ENCODE data around the gene CTDSP2.

GRCh38 chr12:57823131-57823907, 23.2 kb downstream of the CTDSP2 start:
- TF ChIP-seq CTCF (IDR thresholded peaks at IDR 0.05) (no peak), POLR2A (IDR thresholded peaks at IDR 0.05) (no peak)
